Measurements from ENCODE around the gene CMTM5.

The CMTM5 gene

DNA sequence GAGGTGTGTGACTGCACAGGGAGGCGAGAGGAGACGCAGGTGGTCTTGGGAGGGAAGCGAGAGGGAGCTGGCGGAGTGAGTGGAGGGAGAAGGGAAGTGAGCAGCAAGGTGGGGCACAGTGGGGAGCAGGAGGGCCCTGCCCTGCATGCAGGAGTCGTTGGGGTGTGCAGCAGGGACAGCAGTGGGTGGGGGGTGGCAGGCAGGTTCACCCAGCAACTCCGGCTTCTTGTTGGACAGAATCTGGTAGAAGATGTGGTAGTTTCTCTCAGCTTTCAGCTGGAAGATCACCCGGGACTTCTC is 26.2 kb downstream of the CMTM5 start:
- H3K4me3 ChIP-seq (ENCODE audit: control insufficient read depth in 1 of 7, extremely low read depth in 1 of 7, insufficient read depth in 4 of 7, low read depth in 2 of 7, low read length in 6 of 7) = no peak overlapping the region
- H3K9me3 ChIP-seq (ENCODE audit: control extremely low read depth in 1 of 5, control insufficient read depth in 4 of 5, insufficient read depth in 2 of 5, low read depth in 1 of 5, low read length in 4 of 5) = no peaks in the 10 kb centered on the region
- no peaks in the 10 kb centered on the region for H3K27me3 ChIP-seq (replicated peaks in 2 of 5; ENCODE audit: control insufficient read depth in 4 of 5, insufficient read depth in 5 of 5, low read length in 4 of 5)
- no peaks in the 10 kb centered on the region for H3K36me3 ChIP-seq (ENCODE audit: control insufficient read depth in 4 of 4, insufficient read depth in 4 of 4, low read length in 3 of 4)
- ChIA-PET CTCF (no interaction called here), POLR2A (no interaction called here)
- no peak for DNase-seq
- WGBS (ENCODE audit: insufficient coverage) = 65% methylated on average over 7 of the region's 7 CpGs
- no peaks in the 10 kb centered on the region for H3K4me1 ChIP-seq (ENCODE audit: control extremely low read depth in 1 of 4, control insufficient read depth in 4 of 4, insufficient read depth in 4 of 4, low read length in 3 of 4)
- no peak overlapping the region for H3K27ac ChIP-seq (ENCODE audit: insufficient read depth in 1 of 2, low read depth in 1 of 2, low read length in 2 of 2, poor library complexity in 1 of 2, severe bottlenecking in 2 of 2)

DNA sequence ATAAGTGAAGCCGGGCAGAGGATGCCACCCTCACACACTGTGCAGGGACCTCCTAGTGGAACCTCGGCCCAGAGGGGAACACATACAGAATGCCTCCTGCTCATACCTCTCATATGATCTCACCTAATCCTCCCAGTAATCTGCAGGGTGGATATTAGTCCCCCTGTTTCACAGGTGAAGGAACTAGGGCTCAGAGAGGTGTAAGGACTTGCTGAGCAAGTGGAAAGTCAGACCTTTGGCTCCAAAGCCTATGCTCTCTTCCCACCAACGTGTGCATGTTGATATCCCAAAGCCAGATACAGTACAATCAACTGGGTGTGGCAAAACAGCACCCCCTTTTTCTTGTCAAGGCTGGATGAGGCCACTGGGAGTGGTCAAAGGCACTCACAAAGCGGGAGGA is 27.1 kb downstream of the CMTM5 start:
- Histone ChIP-seq H3K4me3 (ENCODE audit: control insufficient read depth in 1 of 7, extremely low read depth in 1 of 7, insufficient read depth in 4 of 7, low read depth in 2 of 7, low read length in 6 of 7) (no peak overlapping the region), H3K27me3 (replicated peaks in 2 of 5; ENCODE audit: control insufficient read depth in 4 of 5, insufficient read depth in 5 of 5, low read length in 4 of 5) (no peaks in the 10 kb centered on the region), H3K27ac (ENCODE audit: insufficient read depth in 1 of 2, low read depth in 1 of 2, low read length in 2 of 2, poor library complexity in 1 of 2, severe bottlenecking in 2 of 2) (no peak overlapping the region), H3K4me1 (ENCODE audit: control extremely low read depth in 1 of 4, control insufficient read depth in 4 of 4, insufficient read depth in 4 of 4, low read length in 3 of 4) (no peaks in the 10 kb centered on the region), H3K36me3 (ENCODE audit: control insufficient read depth in 4 of 4, insufficient read depth in 4 of 4, low read length in 3 of 4) (no peaks in the 10 kb centered on the region), H3K9me3 (ENCODE audit: control extremely low read depth in 1 of 5, control insufficient read depth in 4 of 5, insufficient read depth in 2 of 5, low read depth in 1 of 5, low read length in 4 of 5) (no peaks in the 10 kb centered on the region)
- ChIA-PET POLR2A (no interaction called here), CTCF (no interaction called here)
- no peak for DNase-seq
- no CpG with 5 or more reads among the region's 4 CpGs for WGBS (ENCODE audit: insufficient coverage)

- Histone ChIP-seq H3K4me3 (ENCODE audit: control insufficient read depth in 1 of 7, extremely low read depth in 1 of 7, insufficient read depth in 4 of 7, low read depth in 2 of 7, low read length in 6 of 7) (no peak overlapping the region), H3K36me3 (ENCODE audit: control insufficient read depth in 4 of 4, insufficient read depth in 4 of 4, low read length in 3 of 4) (no peaks in the 10 kb centered on the region), H3K4me1 (ENCODE audit: control extremely low read depth in 1 of 4, control insufficient read depth in 4 of 4, insufficient read depth in 4 of 4, low read length in 3 of 4) (no peaks in the 10 kb centered on the region), H3K9me3 (ENCODE audit: control extremely low read depth in 1 of 5, control insufficient read depth in 4 of 5, insufficient read depth in 2 of 5, low read depth in 1 of 5, low read length in 4 of 5) (no peaks in the 10 kb centered on the region), H3K27ac (ENCODE audit: insufficient read depth in 1 of 2, low read depth in 1 of 2, low read length in 2 of 2, poor library complexity in 1 of 2, severe bottlenecking in 2 of 2) (no peak overlapping the region), H3K27me3 (replicated peaks in 2 of 5; ENCODE audit: control insufficient read depth in 4 of 5, insufficient read depth in 5 of 5, low read length in 4 of 5) (no peaks in the 10 kb centered on the region)
- DNase-seq = no peak
- WGBS (ENCODE audit: insufficient coverage) = 92% methylated on average over 11 of the region's 14 CpGs
- ChIA-PET POLR2A (no interaction called here), CTCF (no interaction called here)
These were observed 27.6 kb downstream of the CMTM5 start for GRCh38 chr14:23404331-23404900.

DNA sequence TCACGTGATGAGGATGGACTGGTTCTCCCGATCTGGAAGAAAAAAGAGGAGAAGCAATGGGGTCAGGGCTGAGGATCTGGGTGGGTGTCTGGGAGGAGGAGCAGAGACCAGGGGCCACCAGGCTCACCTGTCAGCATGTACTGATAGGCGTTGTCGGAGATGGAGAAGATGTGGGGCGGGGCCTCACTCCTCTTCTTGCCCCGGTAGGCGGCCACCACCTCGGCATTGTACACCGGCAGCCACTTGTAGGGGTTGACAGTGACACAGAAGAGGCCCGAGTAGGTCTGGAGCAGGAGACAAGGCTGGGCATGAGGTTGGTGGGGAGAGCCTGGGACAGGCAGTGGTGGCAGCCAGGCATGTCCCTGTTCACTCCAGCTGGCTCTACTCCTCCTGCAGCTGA is 28.2 kb downstream of the CMTM5 start:
- no peaks in the 10 kb centered on the region for H3K4me1 ChIP-seq (ENCODE audit: control extremely low read depth in 1 of 4, control insufficient read depth in 4 of 4, insufficient read depth in 4 of 4, low read length in 3 of 4)
- H3K9me3 ChIP-seq (ENCODE audit: control extremely low read depth in 1 of 5, control insufficient read depth in 4 of 5, insufficient read depth in 2 of 5, low read depth in 1 of 5, low read length in 4 of 5) = no peaks in the 10 kb centered on the region
- no peaks in the 10 kb centered on the region for H3K36me3 ChIP-seq (ENCODE audit: control insufficient read depth in 4 of 4, insufficient read depth in 4 of 4, low read length in 3 of 4)
- ChIA-PET CTCF (no interaction called here), POLR2A (no interaction called here)
- 94% methylated on average over 10 of the region's 10 CpGs for WGBS (ENCODE audit: insufficient coverage)
- H3K27ac ChIP-seq (ENCODE audit: insufficient read depth in 1 of 2, low read depth in 1 of 2, low read length in 2 of 2, poor library complexity in 1 of 2, severe bottlenecking in 2 of 2) = no peak overlapping the region
- no peak overlapping the region for H3K4me3 ChIP-seq (ENCODE audit: control insufficient read depth in 1 of 7, extremely low read depth in 1 of 7, insufficient read depth in 4 of 7, low read depth in 2 of 7, low read length in 6 of 7)
- H3K27me3 ChIP-seq (replicated peaks in 2 of 5; ENCODE audit: control insufficient read depth in 4 of 5, insufficient read depth in 5 of 5, low read length in 4 of 5) = no peaks in the 10 kb centered on the region
- DNase-seq = no peak

DNA sequence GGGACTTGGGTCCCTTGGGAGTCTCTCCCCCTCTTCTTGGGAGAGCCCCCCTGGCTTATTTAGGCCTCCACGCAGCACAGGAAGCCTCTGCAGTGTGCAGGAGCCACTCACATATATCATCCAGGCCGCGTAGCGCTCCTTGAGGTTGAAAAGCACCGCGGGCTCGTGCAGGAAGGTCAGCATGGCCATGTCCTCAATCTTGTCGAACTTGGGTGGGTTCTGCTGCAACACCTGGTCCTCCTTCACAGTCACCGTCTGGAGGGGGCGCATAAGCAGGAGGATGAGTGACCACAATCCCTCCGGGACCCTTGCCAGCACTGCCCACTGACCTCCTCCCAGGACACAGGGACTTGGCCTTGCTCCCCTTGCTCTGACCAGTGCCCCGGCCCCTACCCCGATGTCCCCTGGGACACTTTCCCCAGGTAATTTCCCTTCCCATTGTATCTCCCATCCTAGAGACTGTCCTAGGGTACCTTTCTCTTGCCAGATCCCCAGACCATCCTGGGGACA is 28.7 kb downstream of the CMTM5 start:
- no peak for DNase-seq
- Histone ChIP-seq H3K36me3 (ENCODE audit: control insufficient read depth in 4 of 4, insufficient read depth in 4 of 4, low read length in 3 of 4) (no peaks in the 10 kb centered on the region), H3K4me3 (ENCODE audit: control insufficient read depth in 1 of 7, extremely low read depth in 1 of 7, insufficient read depth in 4 of 7, low read depth in 2 of 7, low read length in 6 of 7) (no peak overlapping the region), H3K27me3 (replicated peaks in 2 of 5; ENCODE audit: control insufficient read depth in 4 of 5, insufficient read depth in 5 of 5, low read length in 4 of 5) (no peaks in the 10 kb centered on the region), H3K9me3 (ENCODE audit: control extremely low read depth in 1 of 5, control insufficient read depth in 4 of 5, insufficient read depth in 2 of 5, low read depth in 1 of 5, low read length in 4 of 5) (no peaks in the 10 kb centered on the region), H3K4me1 (ENCODE audit: control extremely low read depth in 1 of 4, control insufficient read depth in 4 of 4, insufficient read depth in 4 of 4, low read length in 3 of 4) (no peaks in the 10 kb centered on the region), H3K27ac (ENCODE audit: insufficient read depth in 1 of 2, low read depth in 1 of 2, low read length in 2 of 2, poor library complexity in 1 of 2, severe bottlenecking in 2 of 2) (no peak overlapping the region)
- ChIA-PET POLR2A (no interaction called here), CTCF (interaction anchor here (1.0 kb wide), 1 partner anchor 32 kb away, joined by 3 read pairs; no protein-coding TSS in a partner anchor)
- 79% methylated on average over 12 of the region's 13 CpGs for WGBS (ENCODE audit: insufficient coverage)

DNA sequence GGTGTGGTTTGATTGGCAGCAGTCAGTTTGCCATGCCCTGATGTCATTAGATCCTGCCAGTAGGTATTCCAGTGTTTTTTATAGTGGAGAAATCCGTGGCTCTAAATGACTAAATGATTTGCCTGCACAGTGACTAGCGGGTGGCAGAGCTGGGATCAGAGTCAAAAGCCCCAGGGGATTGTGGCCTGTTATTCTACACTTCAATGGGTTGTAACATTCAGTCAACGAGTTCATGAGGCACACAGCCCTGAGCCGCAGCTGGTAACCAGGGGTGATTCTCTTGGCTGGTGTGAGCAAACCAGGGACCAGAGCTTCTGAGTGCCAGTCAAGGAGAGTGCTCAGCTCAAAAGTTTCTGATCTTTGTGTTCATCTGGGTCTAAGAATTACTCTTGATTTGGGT is 29.4 kb downstream of the CMTM5 start:
- 92% methylated on average over 4 of the region's 4 CpGs for WGBS (ENCODE audit: insufficient coverage)
- Histone ChIP-seq H3K4me3 (ENCODE audit: control insufficient read depth in 1 of 7, extremely low read depth in 1 of 7, insufficient read depth in 4 of 7, low read depth in 2 of 7, low read length in 6 of 7) (no peak overlapping the region), H3K9me3 (ENCODE audit: control extremely low read depth in 1 of 5, control insufficient read depth in 4 of 5, insufficient read depth in 2 of 5, low read depth in 1 of 5, low read length in 4 of 5) (no peaks in the 10 kb centered on the region), H3K4me1 (ENCODE audit: control extremely low read depth in 1 of 4, control insufficient read depth in 4 of 4, insufficient read depth in 4 of 4, low read length in 3 of 4) (no peaks in the 10 kb centered on the region), H3K36me3 (ENCODE audit: control insufficient read depth in 4 of 4, insufficient read depth in 4 of 4, low read length in 3 of 4) (no peaks in the 10 kb centered on the region), H3K27ac (ENCODE audit: insufficient read depth in 1 of 2, low read depth in 1 of 2, low read length in 2 of 2, poor library complexity in 1 of 2, severe bottlenecking in 2 of 2) (no peak overlapping the region), H3K27me3 (replicated peaks in 2 of 5; ENCODE audit: control insufficient read depth in 4 of 5, insufficient read depth in 5 of 5, low read length in 4 of 5) (no peaks in the 10 kb centered on the region)
- ChIA-PET POLR2A (no interaction called here), CTCF (interaction anchor here (1.0 kb wide), 1 partner anchor 32 kb away, joined by 3 read pairs; no protein-coding TSS in a partner anchor)
- DNase-seq = no peak

GRCh38 chr14:23406725-23407355 is 30.0 kb downstream of the CMTM5 start:
- WGBS (ENCODE audit: insufficient coverage) = 96% methylated on average over 13 of the region's 15 CpGs
- DNase-seq = no peak
- no peaks in the 10 kb centered on the region for H3K27me3 ChIP-seq (replicated peaks in 2 of 5; ENCODE audit: control insufficient read depth in 4 of 5, insufficient read depth in 5 of 5, low read length in 4 of 5)

More at GRCh38 chr14:23406725-23407355, 30.0 kb downstream of the CMTM5 start:
- no peak overlapping the region for H3K4me3 ChIP-seq (ENCODE audit: control insufficient read depth in 1 of 7, extremely low read depth in 1 of 7, insufficient read depth in 4 of 7, low read depth in 2 of 7, low read length in 6 of 7)
- no peak overlapping the region for H3K27ac ChIP-seq (ENCODE audit: insufficient read depth in 1 of 2, low read depth in 1 of 2, low read length in 2 of 2, poor library complexity in 1 of 2, severe bottlenecking in 2 of 2)
- H3K36me3 ChIP-seq (ENCODE audit: control insufficient read depth in 4 of 4, insufficient read depth in 4 of 4, low read length in 3 of 4) = no peaks in the 10 kb centered on the region
- H3K9me3 ChIP-seq (ENCODE audit: control extremely low read depth in 1 of 5, control insufficient read depth in 4 of 5, insufficient read depth in 2 of 5, low read depth in 1 of 5, low read length in 4 of 5) = no peaks in the 10 kb centered on the region
- ChIA-PET CTCF (interaction anchor here (1.0 kb wide), 1 partner anchor 33 kb away, joined by 3 read pairs; no protein-coding TSS in a partner anchor), POLR2A (no interaction called here)
- H3K4me1 ChIP-seq (ENCODE audit: control extremely low read depth in 1 of 4, control insufficient read depth in 4 of 4, insufficient read depth in 4 of 4, low read length in 3 of 4) = no peaks in the 10 kb centered on the region
